Prostate gland (tissue), 2 donors: ENCODE measurements around the gene CCDC106. TPM values are rescaled to one million over a fixed set of nuclear protein-coding genes. Genes with fewer than 3 reads are reported as not detected.

ENCODE experiments used
- DNase-seq: peaks from one replicate; pipeline ENCODE4 v3.0.0-alpha.2; 2019; ENCODE audit warnings: low spot score
- H3K27ac ChIP-seq, 2 donors: fragments of 200-600 bp; sonication (generic); 2 replicates each; pipeline ENCODE4 v1.5.1; 2017 to 2019
- H3K27me3 ChIP-seq: fragments of 200-600 bp; sonication (generic); replicated peaks from 2 replicates; pipeline ENCODE4 v1.5.1; 2019; ENCODE audit not compliant: insufficient read depth
- H3K36me3 ChIP-seq, 2 donors: fragments of 200-600 bp; sonication (generic); 1 replicate in 1 of 2; 2 replicates in 1 of 2; pipeline versions ENCODE4 v1.5.1 to v1.8.1; 2017 to 2019
- H3K4me1 ChIP-seq: fragments of 200-600 bp; sonication (generic); replicated peaks from 2 replicates; pipeline ENCODE4 v1.5.1; 2019
- H3K4me3 ChIP-seq, 2 donors: fragments of 200-600 bp; sonication (generic); 2 replicates each; pipeline ENCODE4 v1.5.1; 2017 to 2019
- H3K9me3 ChIP-seq: fragments of 200-600 bp; sonication (generic); 2 replicates; pipeline ENCODE4 v1.5.1; 2017
- CTCF ChIP-seq, 4 experiments: fragments of 200-600 bp in 2 of 4; fragments of 450-650 bp in 2 of 4; sonication (generic) in 2 of 4; IDR thresholded peaks; 1 replicate in 3 of 4; 2 replicates in 1 of 4; pipeline ENCODE4 v1.5.1; 2016 to 2019; ENCODE audit warnings: antibody characterized with exemption in 4 of 4, mild to moderate bottlenecking in 2 of 4, moderate library complexity in 2 of 4
- POLR2A ChIP-seq: fragments of 450-650 bp; IDR thresholded peaks from one replicate; pipeline ENCODE4 v1.6.1; 2016; ENCODE audit warnings: antibody characterized with exemption, mild to moderate bottlenecking
- POLR2AphosphoS5 ChIP-seq: sonication (generic); formaldehyde crosslinking; IDR thresholded peaks from one replicate; pipeline ENCODE4 v1.6.1; 2017; ENCODE audit warnings: antibody characterized with exemption
- WGBS: methylation state at CpG from one replicate; pipeline ENCODE4 v1.1.5; 2018; 5-methylcytosine and 5-hydroxymethylcytosine counted together
- intact Hi-C: fragments of 100-400 bp; cut with DNase I; formaldehyde crosslinking; loops from one replicate; pipeline ENCODE4 v1.14.2; 2022
- total RNA-seq, 2 donors: library from RNA; depleted of rRNA; stranded (reverse); fragments of >200 nt; gene quantifications; one replicate each; pipeline ENCODE4 v1.1.0, GENCODE V29; 2016

CCDC106 gene
- total RNA-seq, 2 donors from 2014 or later = 17.7 to 70.2 TPM

- Histone ChIP-seq H3K36me3 (peaks cover 0 to under 1% of the 10 kb centered on the region in 2 donors), H3K27me3 (no peaks in the 10 kb centered on the region), H3K4me3 (no peak overlapping the region), H3K9me3 (no peaks in the 10 kb centered on the region), H3K27ac (no peak overlapping the region), H3K4me1 (no peaks in the 10 kb centered on the region)
- TF ChIP-seq POLR2AphosphoS5 (no peak), POLR2A (no peak)
- intact Hi-C loops = no loop called here
- no peak for DNase-seq
- 96% methylated on average over 48 of the region's 55 CpGs for WGBS
Observed at GRCh38 chr19:55621673-55622231, 26.3 kb upstream of the CCDC106 start.

GRCh38 chr19:55622242-55622969 is 25.6 kb upstream of the CCDC106 start:
- intact Hi-C loops = no loop called here
- no peaks in the 10 kb centered on the region for H3K36me3 ChIP-seq
- no peaks in the 10 kb centered on the region for H3K4me1 ChIP-seq
- no peaks in the 10 kb centered on the region for H3K9me3 ChIP-seq
- DNase-seq = no peak
- H3K27me3 ChIP-seq = no peaks in the 10 kb centered on the region
- no peak overlapping the region for H3K27ac ChIP-seq
- no peak overlapping the region for H3K4me3 ChIP-seq
- 92% methylated on average over 40 of the region's 40 CpGs for WGBS
- TF ChIP-seq POLR2A (no peak), POLR2AphosphoS5 (no peak), CTCF (IDR thresholded peaks at IDR 0.05) (no peak)

- Histone ChIP-seq H3K36me3 (no peaks in the 10 kb centered on the region), H3K27ac (no peak overlapping the region), H3K4me3 (no peak overlapping the region), H3K4me1 (no peaks in the 10 kb centered on the region), H3K9me3 (no peaks in the 10 kb centered on the region), H3K27me3 (no peaks in the 10 kb centered on the region)
- no peak for DNase-seq
- 94% methylated on average over 7 of the region's 7 CpGs for WGBS
- TF ChIP-seq POLR2A (no peak), CTCF (IDR thresholded peaks at IDR 0.05) (no peak), POLR2AphosphoS5 (no peak)
- intact Hi-C loops = no loop called here
Observed at GRCh38 chr19:55623130-55623529, 24.9 kb upstream of the CCDC106 start.

GRCh38 chr19:55623561-55623960 is 24.5 kb upstream of the CCDC106 start:
- TF ChIP-seq CTCF (IDR thresholded peaks at IDR 0.05) (no peak), POLR2A (no peak), POLR2AphosphoS5 (no peak)
- H3K4me3 ChIP-seq = no peak overlapping the region

GRCh38 chr19:55624109-55625003 is 23.7 kb upstream of the CCDC106 start, which contains the start of gene ZNF784:
Gene ZNF784 (minus strand): TSS chr19:55624566. CDS start chr19:55624561, 5 bp downstream.
- WGBS = under 1% methylated on average over 53 of the region's 56 CpGs
- H3K4me3 ChIP-seq = peak within 1 kb of the TSS; percentile 56 to 57
- H3K4me1 ChIP-seq = no peaks in the 10 kb centered on the region
- no peaks in the 10 kb centered on the region for H3K9me3 ChIP-seq
- H3K36me3 ChIP-seq = no peaks in the 10 kb centered on the region
- peak; percentile 93 for DNase-seq
- no peaks in the 10 kb centered on the region for H3K27me3 ChIP-seq
- TF ChIP-seq CTCF (IDR thresholded peaks at IDR 0.05) (peak in 1 of 4 experiments; percentile 14), POLR2AphosphoS5 (peak; percentile 90), POLR2A (peak; percentile 60)
- intact Hi-C loops = no loop called here
- peak within 1 kb of the TSS; percentile 94 to 99 for H3K27ac ChIP-seq

More at GRCh38 chr19:55623561-55623960, 24.5 kb upstream of the CCDC106 start:
- whole genome bisulfite sequencing = 65% methylated on average over 7 of the region's 7 CpGs
- DNase-seq = no peak
- intact Hi-C loops = no loop called here
- Histone ChIP-seq H3K4me1 (no peaks in the 10 kb centered on the region), H3K27me3 (no peaks in the 10 kb centered on the region), H3K36me3 (no peaks in the 10 kb centered on the region), H3K27ac (peak overlapping the region; percentile 94 to 99), H3K9me3 (no peaks in the 10 kb centered on the region)
